GM18861 (cell line): ENCODE measurements around the gene ANKRD24.
"Not testable (repeated sequence)": the region's sequence is repeated elsewhere in the genome, so short reads cannot be mapped to it uniquely, and the experiment has no call there.

Source experiments
- ATAC-seq: cut with Tn5 transposase; IDR thresholded peaks from one replicate; pipeline ENCODE4 v1.9.1; 2021; ENCODE audit not compliant: unreplicated experiment

The ANKRD24 gene

DNA sequence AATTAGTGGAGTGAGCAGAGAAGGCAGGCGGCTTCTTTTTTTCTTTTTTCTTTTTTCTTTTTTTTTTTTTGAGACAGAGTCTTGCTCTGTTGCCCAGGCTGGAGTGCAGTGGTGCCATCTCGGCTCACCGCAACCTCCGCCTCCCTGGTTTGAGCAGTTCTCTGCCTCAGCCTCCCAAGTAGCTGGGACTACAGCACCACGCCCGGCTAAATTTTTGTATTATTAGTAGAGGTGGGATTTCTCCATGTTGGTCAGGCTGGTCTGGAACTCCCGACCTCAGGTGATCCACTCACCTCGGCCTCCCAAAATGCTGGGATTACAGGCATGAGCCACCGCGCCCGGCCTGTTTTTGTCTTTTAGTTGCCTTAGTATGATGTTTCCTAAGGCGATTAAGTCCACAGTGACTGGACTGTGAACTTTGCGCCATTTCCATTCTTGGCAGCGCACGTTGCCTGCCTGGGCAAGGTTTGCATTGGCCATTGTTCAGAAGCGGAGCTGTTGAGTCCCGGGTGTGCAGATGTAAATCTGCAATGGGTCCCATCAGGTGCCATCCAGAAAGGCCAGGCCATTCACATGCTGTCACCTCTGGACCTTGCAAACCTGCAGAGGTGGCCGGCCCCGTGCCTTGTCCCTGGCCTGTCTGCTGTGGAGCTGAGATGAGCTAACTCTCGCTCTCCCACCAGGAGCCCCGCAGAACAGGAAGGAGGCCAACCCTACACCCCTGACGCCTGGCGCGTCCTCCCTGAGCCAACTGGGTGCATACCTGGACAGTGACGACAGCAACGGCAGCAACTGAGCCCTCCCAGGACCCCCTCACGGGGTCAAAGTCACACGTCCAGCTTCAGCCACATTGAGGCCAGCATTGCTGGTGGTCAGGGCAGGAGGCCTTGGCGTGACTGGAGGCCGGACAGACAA, 85.7 kb downstream of the ANKRD24 start:
- no peak for ATAC-seq

DNA sequence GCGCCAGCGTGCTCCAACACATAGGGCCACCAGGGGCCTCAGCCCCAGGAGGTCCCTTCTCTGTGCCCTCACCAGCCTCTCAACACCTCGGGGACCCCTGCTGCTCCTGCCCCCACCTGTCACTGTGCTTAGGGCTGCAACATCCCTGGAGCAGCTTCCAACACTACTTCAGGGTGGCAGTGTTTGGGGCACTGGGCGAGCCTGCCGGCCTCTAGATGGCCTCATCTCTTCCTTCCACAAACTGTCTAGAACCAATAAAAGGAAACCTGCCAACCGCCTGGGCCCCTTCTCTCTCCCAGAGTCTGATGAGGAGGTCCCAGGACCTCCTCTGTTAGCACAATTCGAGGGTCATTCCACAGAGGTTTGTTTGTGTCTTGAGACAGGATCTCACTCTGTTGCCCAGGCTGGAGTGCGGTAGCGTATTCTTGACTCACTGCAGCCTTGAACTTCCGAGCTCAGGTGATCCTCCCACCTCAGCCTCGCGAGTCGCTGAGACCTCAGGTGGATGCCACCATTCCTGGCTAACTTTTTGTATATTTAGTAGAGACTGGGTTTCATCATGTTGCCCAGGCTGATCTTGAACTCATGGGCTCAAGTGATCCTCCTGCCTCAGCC, 86.4 kb downstream of the ANKRD24 start:
- ATAC-seq: no peak

DNA sequence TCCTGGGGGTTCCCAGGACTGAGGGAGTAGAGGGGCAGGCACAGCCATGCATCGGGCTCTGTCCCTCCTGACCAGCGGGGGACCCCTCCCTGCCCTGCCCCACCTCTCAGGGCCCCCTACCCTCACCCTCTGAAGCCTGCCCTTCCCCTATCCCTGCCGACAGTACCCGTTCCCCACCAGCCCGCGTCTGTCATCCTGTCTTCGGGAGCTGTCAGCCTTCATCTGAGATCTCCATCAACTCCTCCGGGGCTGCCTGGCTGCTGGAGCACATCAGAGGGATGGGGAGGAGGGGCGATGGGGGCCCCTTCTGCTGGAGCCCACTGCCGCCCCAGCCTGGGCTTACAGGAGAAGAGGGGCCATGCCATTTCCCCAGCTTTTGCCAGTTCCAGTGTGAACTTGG, 90.4 kb downstream of the ANKRD24 start:
- no peak for ATAC-seq

DNA sequence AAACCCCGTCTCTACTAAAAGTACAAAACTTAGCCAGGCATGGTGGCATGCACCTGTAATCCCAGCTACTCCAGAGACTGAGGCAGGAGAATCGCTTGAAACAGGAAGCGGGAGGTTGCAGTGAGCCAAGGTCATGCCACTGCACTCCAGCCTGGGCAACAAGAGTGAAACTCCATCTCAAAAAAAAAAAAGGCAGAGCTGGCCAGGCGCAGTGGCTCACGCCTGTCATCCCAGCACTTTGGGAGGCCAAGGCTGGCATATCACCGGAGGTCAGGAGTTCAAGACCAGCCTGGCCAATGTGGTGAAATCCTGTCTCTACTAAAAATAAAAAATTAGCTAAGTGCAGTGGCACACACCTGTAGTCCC, 91.8 kb downstream of the ANKRD24 start:
- not testable (repeated sequence) for ATAC-seq
